HG03103 (cell line): ENCODE data around the gene NSUN6.

Source experiments
- ATAC-seq: cut with Tn5 transposase; IDR thresholded peaks from one replicate; pipeline ENCODE4 v1.9.1; 2021; ENCODE audit warnings: low read depth; ENCODE audit not compliant: unreplicated experiment

The NSUN6 gene

DNA sequence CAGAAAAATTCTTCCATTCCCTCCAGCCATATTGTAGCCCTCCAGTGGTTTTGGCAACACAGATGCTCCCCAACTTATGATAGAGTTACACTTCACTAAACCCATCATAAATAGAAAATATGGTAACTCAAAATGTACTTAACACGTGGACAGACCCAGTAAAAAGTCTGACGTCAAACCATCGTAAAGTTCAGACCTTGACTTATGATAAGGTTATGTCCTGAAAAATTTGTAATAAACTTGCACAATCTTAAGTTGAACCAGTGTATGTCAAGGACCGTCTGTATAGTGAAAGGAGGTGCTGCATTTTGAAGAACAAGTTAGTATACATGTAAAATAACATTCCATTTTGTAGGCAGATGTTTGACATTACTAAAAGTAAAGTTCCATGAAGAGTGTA is 142.8 kb downstream of the NSUN6 start:
- ATAC-seq = no peak

DNA sequence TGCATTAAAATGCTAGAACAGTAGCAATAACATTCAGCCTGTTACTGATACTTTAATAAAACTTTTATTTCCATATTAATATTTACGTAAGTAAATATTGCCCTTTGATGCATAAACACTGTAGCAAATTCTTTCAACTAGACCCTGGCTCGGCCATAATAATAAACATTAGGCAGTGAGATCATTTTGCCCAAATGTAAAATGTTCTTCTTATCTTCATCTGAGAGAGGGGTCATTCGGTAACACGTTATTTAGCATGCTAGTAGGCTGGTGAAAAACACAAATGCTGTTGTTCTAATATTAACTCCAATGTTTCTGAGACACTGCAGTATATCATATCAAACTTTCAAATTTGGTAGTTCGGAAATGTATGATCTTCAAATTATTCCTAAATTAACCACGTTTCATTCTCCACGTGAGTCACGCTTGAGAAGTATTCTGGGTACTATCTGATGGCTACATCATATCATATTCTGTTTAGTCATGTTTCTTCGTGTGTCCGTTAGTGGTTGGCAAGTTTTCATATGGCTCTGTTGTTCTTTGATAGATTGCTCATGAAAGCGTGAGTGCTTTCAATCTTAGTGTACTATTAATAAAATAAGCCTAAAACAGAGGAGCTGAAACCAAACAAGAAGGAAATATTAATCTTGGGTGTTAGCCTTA is 145.8 kb downstream of the NSUN6 start:
- no peak for ATAC-seq

GRCh38 chr10:18504161-18504560 is 147.2 kb downstream of the NSUN6 start:
- no peak for ATAC-seq

GRCh38 chr10:18501629-18502028 is 149.8 kb downstream of the NSUN6 start:
- no peak for ATAC-seq

DNA sequence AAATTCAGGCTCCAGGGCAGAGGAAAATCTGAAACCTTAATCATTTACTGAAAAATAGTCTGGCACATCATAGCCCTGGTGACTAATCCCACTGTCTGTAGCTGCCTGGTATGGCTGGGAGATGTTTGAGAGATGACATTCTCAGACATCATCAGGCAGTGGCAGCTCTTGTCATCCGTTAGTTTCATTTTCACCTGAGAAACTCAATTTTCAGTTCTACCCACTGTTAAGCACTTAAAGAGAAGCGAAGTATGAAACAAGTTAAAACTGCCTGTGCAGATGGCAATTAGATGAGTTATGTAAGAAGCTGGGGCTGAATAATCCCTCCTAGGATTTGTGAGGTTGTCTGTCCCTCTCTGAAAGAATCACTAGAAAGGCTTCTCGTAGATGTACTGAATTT is 150.2 kb downstream of the NSUN6 start:
- peak; percentile 67 for ATAC-seq

- ATAC-seq = no peak
Measured at GRCh38 chr10:18500576-18500975, 150.8 kb downstream of the NSUN6 start.

DNA sequence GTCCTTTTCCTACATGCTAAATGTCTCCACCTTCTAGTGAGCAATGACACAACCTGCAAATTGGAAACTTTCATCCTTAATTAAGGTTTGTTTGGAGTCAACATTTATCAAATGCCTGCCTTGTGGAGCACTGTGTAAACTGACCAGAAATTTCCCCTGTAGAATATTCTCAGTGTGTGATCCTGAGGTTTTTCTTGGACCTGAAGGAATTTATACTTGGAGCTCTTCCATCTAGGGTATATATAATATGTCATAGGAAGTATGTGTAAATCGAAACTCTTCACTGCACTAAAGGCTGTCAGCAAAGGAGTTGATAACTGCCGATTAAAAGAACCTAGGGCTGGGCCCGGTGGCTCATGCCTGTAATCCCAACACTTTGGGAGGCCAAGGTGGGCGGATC is 152.4 kb downstream of the NSUN6 start:
- ATAC-seq = no peak

GRCh38 chr10:18497806-18498369 is 153.5 kb downstream of the NSUN6 start:
- no peak for ATAC-seq
